ENCODE results near the gene ZSWIM4.
A peak's percentile ranks its signal among the peaks of the same experiment; 100 is the strongest.

DNA sequence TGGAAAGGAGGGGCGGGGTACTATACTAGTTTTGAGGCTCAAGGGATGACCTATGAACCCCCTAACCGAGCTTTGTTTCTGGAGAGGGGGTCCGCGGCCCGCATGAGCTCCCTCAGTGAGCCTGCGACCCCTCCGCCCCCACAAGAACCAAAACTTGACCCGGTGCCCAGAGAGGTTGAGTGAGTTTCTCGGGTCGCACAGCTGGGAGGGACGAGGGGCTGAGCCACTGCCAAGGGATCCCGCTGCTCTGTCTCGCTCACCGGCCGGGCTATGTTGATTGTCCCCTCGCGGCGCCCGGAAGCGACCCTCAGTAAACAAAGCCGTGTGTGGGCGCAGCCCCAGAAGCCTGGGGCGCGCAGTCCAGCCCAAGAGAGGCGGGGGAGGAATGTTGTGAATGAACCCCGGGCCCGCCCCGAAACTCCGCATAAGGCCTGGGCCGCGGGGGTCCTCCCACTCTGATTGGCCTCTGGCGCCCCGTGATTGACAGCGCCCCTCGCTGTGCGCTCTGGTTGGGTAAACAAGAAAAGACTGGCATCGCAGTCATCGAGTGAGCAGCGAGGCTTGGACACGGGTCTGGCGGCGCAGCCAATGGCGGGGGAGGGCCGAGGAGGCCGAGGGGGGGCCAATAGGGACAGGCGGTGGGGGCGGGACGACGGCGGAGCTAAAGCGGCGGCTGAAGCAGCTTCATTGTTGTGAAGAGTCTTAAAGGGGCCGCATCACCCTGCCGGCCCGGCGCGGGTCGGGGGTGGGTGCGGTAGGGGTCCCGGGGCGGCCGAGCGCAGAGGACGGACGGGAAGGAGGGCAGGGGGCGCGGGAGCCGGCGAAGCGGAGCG, at the start of gene ZSWIM4:
- TF ChIP-seq RFX5 (IDR thresholded peaks at IDR 0.05; ENCODE audit: low read length) (no peak), MXI1 (IDR thresholded peaks at IDR 0.05; ENCODE audit: low read depth, low read length) (peak; percentile 42), RAD21 (IDR thresholded peaks at IDR 0.05; ENCODE audit: low read length) (no peak)
- TF ChIP-seq, protein P1, sequence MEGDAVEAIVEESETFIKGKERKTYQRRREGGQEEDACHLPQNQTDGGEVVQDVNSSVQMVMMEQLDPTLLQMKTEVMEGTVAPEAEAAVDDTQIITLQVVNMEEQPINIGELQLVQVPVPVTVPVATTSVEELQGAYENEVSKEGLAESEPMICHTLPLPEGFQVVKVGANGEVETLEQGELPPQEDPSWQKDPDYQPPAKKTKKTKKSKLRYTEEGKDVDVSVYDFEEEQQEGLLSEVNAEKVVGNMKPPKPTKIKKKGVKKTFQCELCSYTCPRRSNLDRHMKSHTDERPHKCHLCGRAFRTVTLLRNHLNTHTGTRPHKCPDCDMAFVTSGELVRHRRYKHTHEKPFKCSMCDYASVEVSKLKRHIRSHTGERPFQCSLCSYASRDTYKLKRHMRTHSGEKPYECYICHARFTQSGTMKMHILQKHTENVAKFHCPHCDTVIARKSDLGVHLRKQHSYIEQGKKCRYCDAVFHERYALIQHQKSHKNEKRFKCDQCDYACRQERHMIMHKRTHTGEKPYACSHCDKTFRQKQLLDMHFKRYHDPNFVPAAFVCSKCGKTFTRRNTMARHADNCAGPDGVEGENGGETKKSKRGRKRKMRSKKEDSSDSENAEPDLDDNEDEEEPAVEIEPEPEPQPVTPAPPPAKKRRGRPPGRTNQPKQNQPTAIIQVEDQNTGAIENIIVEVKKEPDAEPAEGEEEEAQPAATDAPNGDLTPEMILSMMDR (IDR thresholded peaks at IDR 0.05) = no peak

Measured in SK-N-SH (cell line).